Measurements from ENCODE around the gene CYP2B6.
"Not testable (repeated sequence)": the region's sequence is repeated elsewhere in the genome, so short reads cannot be mapped to it uniquely, and the experiment has no call there.

Gene CYP2B6

GRCh38 chr19:41025411-41025810 is 34.3 kb downstream of the CYP2B6 start:
- H3K27ac ChIP-seq (ENCODE audit: low read depth, low read length) = no peak overlapping the region
- no peak overlapping the region for H3K4me3 ChIP-seq (ENCODE audit: low read length)
- no peaks in the 10 kb centered on the region for H3K4me1 ChIP-seq (ENCODE audit: control insufficient read depth, insufficient read depth, low read length)
- peaks cover 2% of the 10 kb centered on the region for H3K27me3 ChIP-seq (ENCODE audit: control insufficient read depth, insufficient read depth, low read length)
- H3K36me3 ChIP-seq (ENCODE audit: control insufficient read depth, insufficient read depth, low read length) = no peaks in the 10 kb centered on the region
- H3K9ac ChIP-seq (ENCODE audit: low read length) = no peak overlapping the region

- Histone ChIP-seq H3K36me3 (ENCODE audit: control insufficient read depth, insufficient read depth, low read length) (no peaks in the 10 kb centered on the region), H3K27me3 (ENCODE audit: control insufficient read depth, insufficient read depth, low read length) (peaks cover 2% of the 10 kb centered on the region), H3K27ac (ENCODE audit: low read depth, low read length) (no peak overlapping the region), H3K9ac (ENCODE audit: low read length) (no peak overlapping the region), H3K4me1 (ENCODE audit: control insufficient read depth, insufficient read depth, low read length) (no peaks in the 10 kb centered on the region), H3K4me3 (ENCODE audit: low read length) (no peak overlapping the region)
Observed at GRCh38 chr19:41025871-41026270, 34.8 kb downstream of the CYP2B6 start.

- no peaks in the 10 kb centered on the region for H3K4me1 ChIP-seq (ENCODE audit: control insufficient read depth, insufficient read depth, low read length)
- H3K9ac ChIP-seq (ENCODE audit: low read length) = no peak overlapping the region
- peaks cover 2% of the 10 kb centered on the region for H3K27me3 ChIP-seq (ENCODE audit: control insufficient read depth, insufficient read depth, low read length)
- no peak overlapping the region for H3K27ac ChIP-seq (ENCODE audit: low read depth, low read length)
- H3K4me3 ChIP-seq (ENCODE audit: low read length) = no peak overlapping the region
- no peaks in the 10 kb centered on the region for H3K36me3 ChIP-seq (ENCODE audit: control insufficient read depth, insufficient read depth, low read length)
Observed at GRCh38 chr19:41027273-41027967, 36.3 kb downstream of the CYP2B6 start.

GRCh38 chr19:41029524-41030432 is 38.7 kb downstream of the CYP2B6 start:
- Histone ChIP-seq H3K36me3 (ENCODE audit: control insufficient read depth, insufficient read depth, low read length) (no peaks in the 10 kb centered on the region), H3K27me3 (ENCODE audit: control insufficient read depth, insufficient read depth, low read length) (no peaks in the 10 kb centered on the region), H3K9ac (ENCODE audit: low read length) (no peak overlapping the region), H3K4me3 (ENCODE audit: low read length) (no peak overlapping the region), H3K4me1 (ENCODE audit: control insufficient read depth, insufficient read depth, low read length) (no peaks in the 10 kb centered on the region), H3K27ac (ENCODE audit: low read depth, low read length) (no peak overlapping the region)

GRCh38 chr19:41030651-41031050 is 39.6 kb downstream of the CYP2B6 start:
- Histone ChIP-seq H3K36me3 (ENCODE audit: control insufficient read depth, insufficient read depth, low read length) (no peaks in the 10 kb centered on the region), H3K4me3 (ENCODE audit: low read length) (no peak overlapping the region), H3K4me1 (ENCODE audit: control insufficient read depth, insufficient read depth, low read length) (no peaks in the 10 kb centered on the region), H3K9ac (ENCODE audit: low read length) (no peak overlapping the region), H3K27me3 (ENCODE audit: control insufficient read depth, insufficient read depth, low read length) (no peaks in the 10 kb centered on the region), H3K27ac (ENCODE audit: low read depth, low read length) (no peak overlapping the region)

GRCh38 chr19:41031916-41032315 is 40.8 kb downstream of the CYP2B6 start:
- Histone ChIP-seq H3K27ac (ENCODE audit: low read depth, low read length) (no peak overlapping the region), H3K4me1 (ENCODE audit: control insufficient read depth, insufficient read depth, low read length) (no peaks in the 10 kb centered on the region), H3K4me3 (ENCODE audit: low read length) (no peak overlapping the region), H3K27me3 (ENCODE audit: control insufficient read depth, insufficient read depth, low read length) (no peaks in the 10 kb centered on the region), H3K36me3 (ENCODE audit: control insufficient read depth, insufficient read depth, low read length) (no peaks in the 10 kb centered on the region), H3K9ac (ENCODE audit: low read length) (no peak overlapping the region)

GRCh38 chr19:41033324-41033723 is 42.2 kb downstream of the CYP2B6 start:
- H3K9ac ChIP-seq (ENCODE audit: low read length); H3K4me1 ChIP-seq (ENCODE audit: control insufficient read depth, insufficient read depth, low read length); H3K27me3 ChIP-seq (ENCODE audit: control insufficient read depth, insufficient read depth, low read length); H3K36me3 ChIP-seq (ENCODE audit: control insufficient read depth, insufficient read depth, low read length); H3K27ac ChIP-seq (ENCODE audit: low read depth, low read length); H3K4me3 ChIP-seq (ENCODE audit: low read length): not testable (repeated sequence)

GRCh38 chr19:41039806-41040205 is 48.7 kb downstream of the CYP2B6 start:
- Histone ChIP-seq H3K4me1 (ENCODE audit: control insufficient read depth, insufficient read depth, low read length) (no peaks in the 10 kb centered on the region), H3K4me3 (ENCODE audit: low read length) (no peak overlapping the region), H3K27me3 (ENCODE audit: control insufficient read depth, insufficient read depth, low read length) (no peaks in the 10 kb centered on the region), H3K36me3 (ENCODE audit: control insufficient read depth, insufficient read depth, low read length) (no peaks in the 10 kb centered on the region), H3K27ac (ENCODE audit: low read depth, low read length) (no peak overlapping the region), H3K9ac (ENCODE audit: low read length) (no peak overlapping the region)

GRCh38 chr19:41045095-41045494 is 54.0 kb downstream of the CYP2B6 start:
- H3K27ac ChIP-seq (ENCODE audit: low read depth, low read length); H3K4me1 ChIP-seq (ENCODE audit: control insufficient read depth, insufficient read depth, low read length); H3K9ac ChIP-seq (ENCODE audit: low read length); H3K36me3 ChIP-seq (ENCODE audit: control insufficient read depth, insufficient read depth, low read length); H3K4me3 ChIP-seq (ENCODE audit: low read length); H3K27me3 ChIP-seq (ENCODE audit: control insufficient read depth, insufficient read depth, low read length): not testable (repeated sequence)

GRCh38 chr19:41050426-41050825 is 59.3 kb downstream of the CYP2B6 start:
- H3K4me3 ChIP-seq (ENCODE audit: low read length) = no peak overlapping the region
- H3K27me3 ChIP-seq (ENCODE audit: control insufficient read depth, insufficient read depth, low read length) = no peaks in the 10 kb centered on the region
- no peak overlapping the region for H3K27ac ChIP-seq (ENCODE audit: low read depth, low read length)
- no peaks in the 10 kb centered on the region for H3K4me1 ChIP-seq (ENCODE audit: control insufficient read depth, insufficient read depth, low read length)
- no peak overlapping the region for H3K9ac ChIP-seq (ENCODE audit: low read length)
- H3K36me3 ChIP-seq (ENCODE audit: control insufficient read depth, insufficient read depth, low read length) = no peaks in the 10 kb centered on the region

GRCh38 chr19:41052162-41052561 is 61.1 kb downstream of the CYP2B6 start:
- H3K27ac ChIP-seq (ENCODE audit: low read depth, low read length); H3K27me3 ChIP-seq (ENCODE audit: control insufficient read depth, insufficient read depth, low read length); H3K4me1 ChIP-seq (ENCODE audit: control insufficient read depth, insufficient read depth, low read length); H3K4me3 ChIP-seq (ENCODE audit: low read length); H3K9ac ChIP-seq (ENCODE audit: low read length); H3K36me3 ChIP-seq (ENCODE audit: control insufficient read depth, insufficient read depth, low read length): not testable (repeated sequence)

GRCh38 chr19:41053331-41053730 is 62.2 kb downstream of the CYP2B6 start:
- not testable (repeated sequence) for H3K36me3 ChIP-seq (ENCODE audit: control insufficient read depth, insufficient read depth, low read length); H3K27me3 ChIP-seq (ENCODE audit: control insufficient read depth, insufficient read depth, low read length); H3K9ac ChIP-seq (ENCODE audit: low read length); H3K4me3 ChIP-seq (ENCODE audit: low read length); H3K4me1 ChIP-seq (ENCODE audit: control insufficient read depth, insufficient read depth, low read length); H3K27ac ChIP-seq (ENCODE audit: low read depth, low read length)
